PC-9 (cell line): ENCODE data around the gene DCTN2. TPM values are rescaled to one million over a fixed set of nuclear protein-coding genes. Genes with fewer than 3 reads are reported as not detected.
A peak's percentile ranks its signal among the peaks of the same experiment; 100 is the strongest.
"Not testable (repeated sequence)": the region's sequence is repeated elsewhere in the genome, so short reads cannot be mapped to it uniquely, and the experiment has no call there.

Experiments
- BruUV-seq: library from RNA; stranded (reverse); fragments of 400-500 nt; replicated peaks from 2 replicates; lab custom pipeline; 2021; lab: Mats Ljungman, UMichigan
- CTCF ChIA-PET: fragments of 300-600 bp; sonication (Branson Sonifier 250); formaldehyde crosslinking; loops from one replicate; lab custom pipeline; 2022; ENCODE audit warnings: antibody characterized with exemption; lab: Charles Lee
- POLR2A ChIA-PET: fragments of 300-600 bp; sonication (Branson Sonifier 250); formaldehyde crosslinking; loops from one replicate; lab custom pipeline; 2022; ENCODE audit warnings: antibody characterized with exemption; ENCODE audit not compliant: unreplicated experiment; lab: Charles Lee
- DNase-seq, 2 experiments: peaks; one replicate each; pipeline versions ENCODE4 v3.0.0 to v3.0.0-alpha.2; 2015 to 2022; ENCODE audit warnings: mixed read lengths in 1 of 2
- H2AFZ ChIP-seq: fragments of 200-600 bp; sonication (generic); 2 replicates; pipeline ENCODE4 v1.8.1; 2017; ENCODE audit warnings: antibody characterized with exemption
- H3F3A ChIP-seq: fragments of 200-600 bp; sonication (generic); 2 replicates; pipeline ENCODE4 v1.8.1; 2017; ENCODE audit warnings: antibody characterized with exemption, mild to moderate bottlenecking, low read depth; ENCODE audit not compliant: insufficient read depth
- H3K27ac ChIP-seq: fragments of 200-600 bp; sonication (generic); 2 replicates; pipeline ENCODE4 v1.6.1; 2016; ENCODE audit warnings: mixed run types
- H3K27me3 ChIP-seq: fragments of 200-600 bp; sonication (generic); 2 replicates; pipeline ENCODE4 v1.6.1; 2016; ENCODE audit warnings: low read depth, mixed run types; ENCODE audit not compliant: insufficient read depth
- H3K36me3 ChIP-seq: fragments of 200-600 bp; sonication (generic); 2 replicates; pipeline ENCODE4 v1.6.1; 2016; ENCODE audit warnings: low read depth, mixed run types
- H3K4me1 ChIP-seq: fragments of 200-600 bp; sonication (generic); replicated peaks from 2 replicates; pipeline ENCODE4 v1.6.1; 2016; ENCODE audit warnings: mixed run types; ENCODE audit not compliant: insufficient read depth
- H3K4me2 ChIP-seq: fragments of 200-600 bp; sonication (generic); 2 replicates; pipeline ENCODE4 v1.6.1; 2017; ENCODE audit warnings: mixed run types
- H3K4me3 ChIP-seq: fragments of 200-600 bp; sonication (generic); 2 replicates; pipeline ENCODE4 v1.6.1; 2016; ENCODE audit warnings: mixed run types
- H3K79me2 ChIP-seq: fragments of 200-600 bp; sonication (generic); 2 replicates; pipeline ENCODE4 v1.6.1; 2017; ENCODE audit warnings: low read depth, mixed run types
- H3K9me2 ChIP-seq: fragments of 200-600 bp; sonication (generic); 2 replicates; pipeline ENCODE4 v1.8.1; 2017; ENCODE audit warnings: mild to moderate bottlenecking; ENCODE audit not compliant: insufficient read depth
- H3K9me3 ChIP-seq: fragments of 200-600 bp; sonication (generic); 2 replicates; pipeline ENCODE4 v1.8.1; 2016; ENCODE audit warnings: low read depth; ENCODE audit not compliant: insufficient read depth
- H4K20me1 ChIP-seq: fragments of 200-600 bp; sonication (generic); 2 replicates; pipeline ENCODE4 v1.8.1; 2017; ENCODE audit not compliant: insufficient read depth
- CTCF ChIP-seq: fragments of 200-600 bp; sonication (generic); conservative IDR thresholded peaks from 2 replicates; pipeline ENCODE4 v1.6.1; 2017; ENCODE audit warnings: mixed run types, antibody characterized with exemption, mild to moderate bottlenecking, moderate library complexity
- EZH2 ChIP-seq: fragments of 200-600 bp; sonication (generic); IDR thresholded peaks from 2 replicates; pipeline ENCODE4 v1.8.0; 2017; ENCODE audit warnings: antibody characterized with exemption, low read depth
- intact Hi-C: fragments of 100-400 bp; cut with micrococcal nuclease; formaldehyde crosslinking; loops from one replicate; pipeline ENCODE4 v1.10.0; 2022; ENCODE audit not compliant: unreplicated experiment
- total RNA-seq: library from RNA; stranded (reverse); gene quantifications from 2 replicates; pipeline ENCODE4 v1.2.3, GENCODE V29; 2021

DCTN2 gene
- total RNA-seq, 1 experiment from 2014 or later, result 105 TPM

GRCh38 chr12:57519796-57520052 lies 27.3 kb downstream of the DCTN2 start:
- peaks cover 48% of the 10 kb centered on the region for H3K36me3 ChIP-seq
- no peak for TF ChIP-seq CTCF
- TF ChIP-seq EZH2, result no peak
- H3K9me3 ChIP-seq, result no peaks in the 10 kb centered on the region
- no peaks in the 10 kb centered on the region for H3K9me2 ChIP-seq
- no peaks in the 10 kb centered on the region for H3K27me3 ChIP-seq
- peaks cover 34% of the 10 kb centered on the region for H3K4me1 ChIP-seq
- intact Hi-C loops, result no loop called here
- H2AFZ ChIP-seq, result no peak overlapping the region
- H3K4me2 ChIP-seq, result peak overlapping the region; percentile 93
- no peak for DNase-seq
- BruUV-seq, result no TSS peak
- H3K4me3 ChIP-seq, result peak overlapping the region; percentile 97
- peak overlapping the region; percentile 99 for H3K27ac ChIP-seq
- H4K20me1 ChIP-seq, result peaks cover 67% of the 10 kb centered on the region
- peaks cover 56% of the 10 kb centered on the region for H3K79me2 ChIP-seq
- peaks cover 68% of the 10 kb centered on the region for H3F3A ChIP-seq
- ChIA-PET POLR2A (interaction anchor here (0.6 kb wide), 1 partner anchor 253 kb away, joined by 3 read pairs; the partner anchor contains the start of gene EEF1AKMT3), CTCF (no interaction called here)

- Histone ChIP-seq H3K4me1 (peaks cover 29% of the 10 kb centered on the region), H3K4me2 (peak overlapping the region; percentile 93), H3K9me3 (no peaks in the 10 kb centered on the region), H3F3A (peaks cover 69% of the 10 kb centered on the region), H2AFZ (no peak overlapping the region), H3K36me3 (peaks cover 54% of the 10 kb centered on the region), H3K27ac (peak overlapping the region; percentile 99), H4K20me1 (peaks cover 70% of the 10 kb centered on the region), H3K9me2 (no peaks in the 10 kb centered on the region), H3K4me3 (peak overlapping the region; percentile 97), H3K79me2 (peaks cover 50% of the 10 kb centered on the region), H3K27me3 (no peaks in the 10 kb centered on the region)
- intact Hi-C loops, result no loop called here
- BruUV-seq, result no TSS peak
- TF ChIP-seq EZH2 (no peak), CTCF (no peak)
- peak in 1 of 2 experiments; percentile 61 for DNase-seq
- ChIA-PET CTCF (no interaction called here), POLR2A (interaction anchor here (0.6 kb wide), 1 partner anchor 253 kb away, joined by 3 read pairs; the partner anchor contains the start of gene EEF1AKMT3)
These were observed 27.8 kb downstream of the DCTN2 start for GRCh38 chr12:57518920-57519795.

- no peaks in the 10 kb centered on the region for H3K9me2 ChIP-seq
- H3K79me2 ChIP-seq, result peaks cover 42% of the 10 kb centered on the region
- no peaks in the 10 kb centered on the region for H3K27me3 ChIP-seq
- intact Hi-C loops, result no loop called here
- peak overlapping the region; percentile 99 for H3K27ac ChIP-seq
- peaks cover 24% of the 10 kb centered on the region for H3K4me1 ChIP-seq
- peaks cover 58% of the 10 kb centered on the region for H3K36me3 ChIP-seq
- ChIA-PET POLR2A (interaction anchor here (0.6 kb wide), 1 partner anchor 102 kb away, joined by 3 read pairs; no protein-coding TSS in a partner anchor), CTCF (no interaction called here)
- TF ChIP-seq EZH2, result no peak
- no peak for TF ChIP-seq CTCF
- H3K4me3 ChIP-seq, result peak overlapping the region; percentile 97
- H3K4me2 ChIP-seq, result peak overlapping the region; percentile 93
- no peaks in the 10 kb centered on the region for H3K9me3 ChIP-seq
- no TSS peak for BruUV-seq
- peaks cover 69% of the 10 kb centered on the region for H4K20me1 ChIP-seq
- no peak for DNase-seq
- no peak overlapping the region for H2AFZ ChIP-seq
- peaks cover 75% of the 10 kb centered on the region for H3F3A ChIP-seq
These were observed 28.6 kb downstream of the DCTN2 start for GRCh38 chr12:57518176-57518919.

GRCh38 chr12:57517718-57518117 lies 29.3 kb downstream of the DCTN2 start:
- DNase-seq, intact Hi-C loops, BruUV-seq, H2AFZ ChIP-seq, CTCF ChIA-PET, H3K27me3 ChIP-seq, H3K9me2 ChIP-seq, H3K9me3 ChIP-seq: not testable (repeated sequence)
- peak overlapping the region; percentile 28; the same call in 1 of the 2 replicates for H3K27ac ChIP-seq
- POLR2A ChIA-PET, result interaction anchor here (0.5 to 0.6 kb wide), 4 partner anchors 20 to 1920 kb away, joined by 3 to 4 read pairs (median 3); no protein-coding TSS in a partner anchor
- peaks cover 24% of the 10 kb centered on the region for H3K4me1 ChIP-seq
- H3K4me3 ChIP-seq, result peak overlapping the region; percentile 97; the same call in 1 of the 2 replicates
- H4K20me1 ChIP-seq, result peaks cover 72% of the 10 kb centered on the region
- H3K79me2 ChIP-seq, result peaks cover 39% of the 10 kb centered on the region
- peaks cover 65% of the 10 kb centered on the region for H3K36me3 ChIP-seq
- H3K4me2 ChIP-seq, result peak overlapping the region; percentile 93; the same call in 1 of the 2 replicates
- peaks cover 81% of the 10 kb centered on the region for H3F3A ChIP-seq
